GF-D8 (cell line): ENCODE results near the gene RECK.

Experiments used
- DNase-seq: peaks from one replicate; lab custom pipeline; 2025; lab: John Stamatoyannopoulos, UW

RECK gene

GRCh38 chr9:36140086-36141084 is 103.7 kb downstream of the RECK start:
- peak; percentile 27 for DNase-seq

GRCh38 chr9:36141288-36141687 is 104.6 kb downstream of the RECK start:
- no peak for DNase-seq

- no peak for DNase-seq
Observed at GRCh38 chr9:36141761-36142160, 105.0 kb downstream of the RECK start.

- no peak for DNase-seq
Observed at GRCh38 chr9:36142510-36143244, 106.0 kb downstream of the RECK start.

- DNase-seq = no peak
Observed at GRCh38 chr9:36143245-36143641, 106.5 kb downstream of the RECK start.

GRCh38 chr9:36144309-36145232 is 107.9 kb downstream of the RECK start:
- DNase-seq = no peak

- no peak for DNase-seq
Observed at GRCh38 chr9:36145970-36146369, 109.3 kb downstream of the RECK start.

GRCh38 chr9:36146651-36147050 is 109.9 kb downstream of the RECK start:
- DNase-seq = no peak

- DNase-seq = no peak
Observed at GRCh38 chr9:36147441-36148175, 110.9 kb downstream of the RECK start.

- DNase-seq = no peak
Observed at GRCh38 chr9:36148311-36149051, 111.8 kb downstream of the RECK start.

GRCh38 chr9:36149197-36149596 is 112.5 kb downstream of the RECK start:
- DNase-seq = no peak

GRCh38 chr9:36150574-36151315 is 114.0 kb downstream of the RECK start:
- peak; percentile 42 for DNase-seq

- peak; percentile 88 for DNase-seq
Observed at GRCh38 chr9:36151316-36152210, 114.8 kb downstream of the RECK start.

GRCh38 chr9:36152741-36153438 is 116.2 kb downstream of the RECK start:
- DNase-seq = no peak

- no peak for DNase-seq
Observed at GRCh38 chr9:36153746-36154145, 117.0 kb downstream of the RECK start.

- peak; percentile 86 for DNase-seq
Observed at GRCh38 chr9:36154331-36154952, 117.7 kb downstream of the RECK start.

GRCh38 chr9:36156116-36156515 is 119.4 kb downstream of the RECK start:
- no peak for DNase-seq

GRCh38 chr9:36158122-36158521 is 121.4 kb downstream of the RECK start:
- peak; percentile 69 for DNase-seq
